HepG2 (cell line): ENCODE data around the gene SPSB2. TPM values are rescaled to one million over a fixed set of nuclear protein-coding genes. Genes with fewer than 3 reads are reported as not detected.
A peak's percentile ranks its signal among the peaks of the same experiment; 100 is the strongest.

Source experiments
- BORCS8-MEF2B ChIP-seq: sonication (generic); formaldehyde crosslinking; IDR thresholded peaks from 2 replicates; pipeline ENCODE4 v1.8.0; 2022; ENCODE audit warnings: mild to moderate bottlenecking, missing genetic modification reagents
- ETV5 ChIP-seq: IDR thresholded peaks from 2 replicates; pipeline ENCODE4 v1.6.1; 2018; ENCODE audit warnings: missing biosample characterization, missing genetic modification reagents, inconsistent platforms, borderline replicate concordance
- HNRNPK ChIP-seq: fragments of 200-400 bp; formaldehyde crosslinking; IDR thresholded peaks from 2 replicates; pipeline ENCODE4 v1.6.1; 2018; ENCODE audit warnings: low read length, low read depth, moderate library complexity, mild to moderate bottlenecking; ENCODE audit not compliant: poor library complexity, severe bottlenecking
- KDM5A ChIP-seq: fragments of 200-600 bp; sonication (generic); IDR thresholded peaks from 2 replicates; pipeline ENCODE4 v1.7.0; 2018; ENCODE audit warnings: antibody characterized with exemption, mild to moderate bottlenecking, low read length, borderline replicate concordance
- MAFK ChIP-seq, 2 experiments: IDR thresholded peaks in 1 of 2; conservative IDR thresholded peaks in 1 of 2; 2 replicates each; pipeline ENCODE4 v1.6.1; 2011; ENCODE audit warnings: improper control_type of control experiment in 2 of 2, low read length in 2 of 2
- PCBP2 ChIP-seq: fragments of 200-400 bp; formaldehyde crosslinking; optimal IDR thresholded peaks from 2 replicates; pipeline ENCODE3; 2018; ENCODE audit warnings: low read length, low read depth; ENCODE audit not compliant: poor library complexity, severe bottlenecking
- SOX5 ChIP-seq: IDR thresholded peaks from 2 replicates; pipeline ENCODE4 v1.6.1; 2016; ENCODE audit warnings: borderline replicate concordance
- TFDP1 ChIP-seq: IDR thresholded peaks from 2 replicates; pipeline ENCODE4 v1.6.1; 2016; ENCODE audit warnings: missing compliant biosample characterization, missing genetic modification reagents, borderline replicate concordance
- ZBTB10 ChIP-seq: sonication (generic); formaldehyde crosslinking; IDR thresholded peaks from 2 replicates; pipeline ENCODE4 v1.4.0; 2020; ENCODE audit warnings: missing genetic modification reagents, borderline replicate concordance
- ZNF225 ChIP-seq: sonication (generic); formaldehyde crosslinking; IDR thresholded peaks from 2 replicates; pipeline ENCODE4 v1.4.0; 2020; ENCODE audit warnings: mild to moderate bottlenecking, missing genetic modification reagents
- ZNF563 ChIP-seq: sonication (generic); formaldehyde crosslinking; IDR thresholded peaks from 2 replicates; pipeline ENCODE4 v1.8.0; 2022; ENCODE audit warnings: mild to moderate bottlenecking, moderate library complexity, missing genetic modification reagents
- ZNF710 ChIP-seq: sonication (generic); formaldehyde crosslinking; IDR thresholded peaks from 2 replicates; pipeline ENCODE4 v1.5.0; 2020; ENCODE audit warnings: mild to moderate bottlenecking, missing genetic modification reagents, borderline replicate concordance
- ZNF773 ChIP-seq: sonication (generic); formaldehyde crosslinking; IDR thresholded peaks from 2 replicates; pipeline ENCODE4 v1.4.0; 2020; ENCODE audit warnings: missing genetic modification reagents, borderline replicate concordance
- ZSCAN25 ChIP-seq: sonication (generic); formaldehyde crosslinking; IDR thresholded peaks from 2 replicates; pipeline ENCODE4 v1.8.0; 2022; ENCODE audit warnings: mild to moderate bottlenecking, missing genetic modification reagents
- polyA plus RNA-seq, 8 experiments: library from polyadenylated mRNA; depleted of rRNA in 3 of 8; stranded (reverse) in 7 of 8; unstranded in 1 of 8; fragments of >200 nt; fragmentation: Illumina TruSeq in 4 of 8; extraction: Trizol in 4 of 8; gene quantifications; 2 replicates each; pipeline versions ENCODE4 v1.2.1 to v1.2.3, GENCODE V29; 2011 to 2016; ENCODE audit warnings: low read depth in 4 of 8, missing spikeins in 1 of 8, mixed read lengths in 1 of 8; ENCODE audit not compliant: insufficient read depth in 1 of 8
- total RNA-seq, 5 experiments: library from RNA; depleted of rRNA; stranded (reverse); fragments of >200 nt; fragmentation: Illumina TruSeq; extraction: Trizol; gene quantifications; 2 replicates each; pipeline ENCODE4 v1.2.3, GENCODE V29; 2016; ENCODE audit warnings: low read depth in 1 of 5
- TF ChIP-seq, protein P1 (sequence below): sonication (generic); formaldehyde crosslinking; IDR thresholded peaks from 2 replicates; pipeline ENCODE4 v1.4.0; 2020; ENCODE audit warnings: missing genetic modification reagents, borderline replicate concordance
- TF ChIP-seq, protein P2 (sequence below): sonication (generic); formaldehyde crosslinking; IDR thresholded peaks from 2 replicates; pipeline ENCODE4 v1.4.0; 2020; ENCODE audit warnings: missing genetic modification reagents

SPSB2 gene
- total and polyA plus RNA-seq, 2 of the 13 experiments (the other 11 are each of a cell fraction or from before 2014, with no cell fraction given): 2.0 to 6.2 TPM

- TF ChIP-seq ZNF710 (CRISPR knock-in tag) (peak; percentile 20; the same call in 1 of the 2 replicates), ZNF563 (no peak), PCBP2 (peak; percentile 50), ZNF773 (CRISPR knock-in tag) (no peak), ETV5 (CRISPR knock-in tag) (peak; percentile 8; the same call in 1 of the 2 replicates), ZBTB10 (CRISPR knock-in tag) (0 out of 2 replicates have a peak, but pooled peaks have one; percentile 12), KDM5A (peak; percentile 16; the same call in 1 of the 2 replicates), HNRNPK (peak; percentile 56), TFDP1 (CRISPR knock-in tag) (peak; percentile 56; the same call in 1 of the 2 replicates), SOX5 (CRISPR knock-in tag) (no peak), BORCS8-MEF2B (CRISPR knock-in tag) (no peak), ZNF225 (CRISPR knock-in tag) (no peak), ZSCAN25 (CRISPR knock-in tag) (peak; percentile 58; the same call in 1 of the 2 replicates), MAFK (conservative IDR thresholded peaks at IDR 0.05 in 1 of 2, IDR thresholded peaks at IDR 0.05 in 1 of 2; ENCODE audit: low read length in 2 of 2) (peak; percentile 61 to 62; a peak in 3 of 4 replicates)
- TF ChIP-seq, protein P1, sequence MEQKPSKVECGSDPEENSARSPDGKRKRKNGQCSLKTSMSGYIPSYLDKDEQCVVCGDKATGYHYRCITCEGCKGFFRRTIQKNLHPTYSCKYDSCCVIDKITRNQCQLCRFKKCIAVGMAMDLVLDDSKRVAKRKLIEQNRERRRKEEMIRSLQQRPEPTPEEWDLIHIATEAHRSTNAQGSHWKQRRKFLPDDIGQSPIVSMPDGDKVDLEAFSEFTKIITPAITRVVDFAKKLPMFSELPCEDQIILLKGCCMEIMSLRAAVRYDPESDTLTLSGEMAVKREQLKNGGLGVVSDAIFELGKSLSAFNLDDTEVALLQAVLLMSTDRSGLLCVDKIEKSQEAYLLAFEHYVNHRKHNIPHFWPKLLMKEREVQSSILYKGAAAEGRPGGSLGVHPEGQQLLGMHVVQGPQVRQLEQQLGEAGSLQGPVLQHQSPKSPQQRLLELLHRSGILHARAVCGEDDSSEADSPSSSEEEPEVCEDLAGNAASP (CRISPR knock-in tag): no peak
- TF ChIP-seq, protein P2, sequence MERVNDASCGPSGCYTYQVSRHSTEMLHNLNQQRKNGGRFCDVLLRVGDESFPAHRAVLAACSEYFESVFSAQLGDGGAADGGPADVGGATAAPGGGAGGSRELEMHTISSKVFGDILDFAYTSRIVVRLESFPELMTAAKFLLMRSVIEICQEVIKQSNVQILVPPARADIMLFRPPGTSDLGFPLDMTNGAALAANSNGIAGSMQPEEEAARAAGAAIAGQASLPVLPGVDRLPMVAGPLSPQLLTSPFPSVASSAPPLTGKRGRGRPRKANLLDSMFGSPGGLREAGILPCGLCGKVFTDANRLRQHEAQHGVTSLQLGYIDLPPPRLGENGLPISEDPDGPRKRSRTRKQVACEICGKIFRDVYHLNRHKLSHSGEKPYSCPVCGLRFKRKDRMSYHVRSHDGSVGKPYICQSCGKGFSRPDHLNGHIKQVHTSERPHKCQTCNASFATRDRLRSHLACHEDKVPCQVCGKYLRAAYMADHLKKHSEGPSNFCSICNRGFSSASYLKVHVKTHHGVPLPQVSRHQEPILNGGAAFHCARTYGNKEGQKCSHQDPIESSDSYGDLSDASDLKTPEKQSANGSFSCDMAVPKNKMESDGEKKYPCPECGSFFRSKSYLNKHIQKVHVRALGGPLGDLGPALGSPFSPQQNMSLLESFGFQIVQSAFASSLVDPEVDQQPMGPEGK (CRISPR knock-in tag): 0 out of 2 replicates have a peak, but pooled peaks have one; percentile 7
These were observed 44.9 kb downstream of the SPSB2 start, which contains the start of gene P3H3 (continued) for GRCh38 chr12:6827982-6828780.
